ENCODE data around the gene CLIC6.

CLIC6 gene

DNA sequence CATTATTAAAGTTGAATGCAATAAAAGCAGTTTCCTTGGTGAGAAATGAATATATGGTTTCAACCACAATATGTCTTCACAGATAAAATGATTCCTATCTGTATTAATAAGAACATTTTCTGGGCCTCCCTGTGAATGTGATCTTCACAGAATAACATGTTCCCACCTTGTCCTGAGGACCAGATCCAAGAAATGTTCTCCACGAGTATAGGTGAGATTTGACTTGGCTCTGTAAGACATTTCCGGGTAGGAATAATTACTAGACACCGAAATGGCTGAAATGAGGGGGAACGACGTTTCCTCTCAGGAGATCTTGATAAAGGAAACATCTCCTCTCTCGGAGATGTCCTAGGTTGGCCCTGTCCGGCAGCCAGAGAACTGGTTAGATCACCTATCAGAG is 61.4 kb downstream of the CLIC6 start:
- TF ChIP-seq, protein P1, sequence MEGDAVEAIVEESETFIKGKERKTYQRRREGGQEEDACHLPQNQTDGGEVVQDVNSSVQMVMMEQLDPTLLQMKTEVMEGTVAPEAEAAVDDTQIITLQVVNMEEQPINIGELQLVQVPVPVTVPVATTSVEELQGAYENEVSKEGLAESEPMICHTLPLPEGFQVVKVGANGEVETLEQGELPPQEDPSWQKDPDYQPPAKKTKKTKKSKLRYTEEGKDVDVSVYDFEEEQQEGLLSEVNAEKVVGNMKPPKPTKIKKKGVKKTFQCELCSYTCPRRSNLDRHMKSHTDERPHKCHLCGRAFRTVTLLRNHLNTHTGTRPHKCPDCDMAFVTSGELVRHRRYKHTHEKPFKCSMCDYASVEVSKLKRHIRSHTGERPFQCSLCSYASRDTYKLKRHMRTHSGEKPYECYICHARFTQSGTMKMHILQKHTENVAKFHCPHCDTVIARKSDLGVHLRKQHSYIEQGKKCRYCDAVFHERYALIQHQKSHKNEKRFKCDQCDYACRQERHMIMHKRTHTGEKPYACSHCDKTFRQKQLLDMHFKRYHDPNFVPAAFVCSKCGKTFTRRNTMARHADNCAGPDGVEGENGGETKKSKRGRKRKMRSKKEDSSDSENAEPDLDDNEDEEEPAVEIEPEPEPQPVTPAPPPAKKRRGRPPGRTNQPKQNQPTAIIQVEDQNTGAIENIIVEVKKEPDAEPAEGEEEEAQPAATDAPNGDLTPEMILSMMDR (IDR thresholded peaks at IDR 0.05) = no peak
- no peak for TF ChIP-seq ZFX (IDR thresholded peaks at IDR 0.05; ENCODE audit: borderline replicate concordance)
- H3K27ac ChIP-seq = no peak overlapping the region

DNA sequence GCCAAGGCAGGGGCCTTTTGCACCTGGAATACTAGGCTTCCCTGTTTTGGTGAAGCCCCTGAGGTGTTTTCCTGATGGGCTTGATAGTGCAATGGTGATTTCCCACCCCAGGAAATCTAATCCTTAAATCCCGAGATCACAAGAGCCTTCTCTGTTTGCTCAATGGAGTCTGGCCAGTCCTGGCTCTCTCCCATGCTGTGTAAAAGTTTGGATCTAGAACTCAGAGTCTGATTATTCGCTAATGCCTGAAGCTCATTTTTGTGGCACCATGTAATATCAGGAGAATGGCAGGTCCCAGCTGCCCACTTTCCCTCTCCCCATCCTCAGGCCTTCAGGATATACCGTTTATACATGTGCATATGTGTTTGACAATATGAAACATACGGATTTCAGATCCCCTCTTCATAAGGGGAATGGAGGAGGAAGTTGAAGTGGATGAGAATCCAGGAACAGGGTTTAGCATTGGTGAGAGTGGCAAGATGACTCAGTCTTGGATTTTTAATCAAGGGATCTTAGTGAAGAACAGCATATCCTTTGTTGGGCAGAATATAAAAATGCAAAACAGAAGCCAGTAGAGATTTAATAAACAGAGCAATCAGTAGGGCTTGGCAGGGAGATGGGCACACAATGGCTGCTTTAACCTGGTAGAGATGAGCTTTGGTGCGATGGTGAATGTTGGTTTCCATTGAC is 62.1 kb downstream of the CLIC6 start:
- H3K27ac ChIP-seq = no peak overlapping the region
- TF ChIP-seq, protein P1 (IDR thresholded peaks at IDR 0.05) = no peak
- no peak for TF ChIP-seq ZFX (IDR thresholded peaks at IDR 0.05; ENCODE audit: borderline replicate concordance)

DNA sequence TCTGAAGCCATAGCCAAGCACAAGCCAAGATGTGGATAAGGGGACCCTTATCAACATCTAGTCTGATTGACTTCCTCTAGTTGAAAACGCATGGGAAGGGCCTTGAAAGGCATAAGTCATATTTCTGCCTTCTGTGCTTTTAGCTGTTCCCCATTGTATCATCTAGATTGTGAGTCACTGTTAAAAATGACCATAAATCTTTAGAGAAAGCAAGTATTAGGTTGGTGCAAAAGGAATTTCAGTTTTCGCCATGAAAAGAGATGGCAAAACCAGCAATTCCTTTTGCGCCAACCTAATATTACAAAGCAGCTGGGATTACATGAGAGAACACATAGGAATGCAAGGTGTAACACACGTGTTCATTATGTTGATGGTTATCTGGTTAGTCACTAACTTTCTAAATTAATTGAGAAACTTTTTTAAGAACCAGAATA is 63.6 kb downstream of the CLIC6 start:
- TF ChIP-seq, protein P1 (IDR thresholded peaks at IDR 0.05) = no peak
- no peak for TF ChIP-seq ZFX (IDR thresholded peaks at IDR 0.05; ENCODE audit: borderline replicate concordance)

DNA sequence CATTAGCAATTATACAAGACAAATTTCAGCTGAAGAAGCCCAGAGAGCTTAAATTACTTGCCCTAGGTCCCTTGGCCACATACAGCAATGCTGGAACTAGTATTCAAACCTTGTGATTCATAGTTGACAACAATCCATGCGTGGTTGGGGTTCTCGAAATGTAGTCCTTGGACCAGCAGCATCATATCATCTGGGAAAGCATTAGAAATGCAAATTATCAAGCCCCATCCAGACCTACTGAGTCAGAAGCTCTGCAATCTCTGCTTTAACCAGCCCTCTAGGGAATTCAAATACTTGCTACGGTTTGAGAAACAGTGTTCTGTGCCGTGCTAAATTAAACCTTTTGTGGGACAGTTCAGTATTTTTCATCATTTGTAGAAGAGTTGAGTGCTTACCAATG is 65.1 kb downstream of the CLIC6 start:
- no peak for TF ChIP-seq ZFX (IDR thresholded peaks at IDR 0.05; ENCODE audit: borderline replicate concordance)
- no peak overlapping the region for H3K27ac ChIP-seq

More for the DNA sequence above, 63.6 kb downstream of the CLIC6 start:
- no peak overlapping the region for H3K27ac ChIP-seq

DNA sequence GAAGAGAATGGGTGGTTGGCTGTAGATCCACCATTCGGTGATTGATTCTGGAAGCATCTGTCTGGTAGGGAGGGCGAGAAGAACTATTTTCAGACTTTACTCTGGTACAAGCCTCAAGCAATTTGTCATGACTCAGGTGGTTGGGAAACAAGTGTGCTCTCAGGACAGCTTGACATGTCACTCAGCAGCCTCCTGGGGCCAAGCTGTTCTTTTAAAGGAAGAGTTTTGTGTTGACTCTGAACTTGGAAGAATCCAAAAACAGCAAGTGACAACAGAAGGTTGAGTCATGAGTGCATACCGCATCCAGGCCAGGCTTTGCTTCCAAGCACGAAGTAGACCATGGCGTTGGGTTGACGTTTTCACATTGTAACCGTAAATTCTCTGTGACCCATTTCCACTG is 65.9 kb downstream of the CLIC6 start:
- H3K27ac ChIP-seq = no peak overlapping the region
- TF ChIP-seq, protein P1 (IDR thresholded peaks at IDR 0.05) = no peak
- TF ChIP-seq ZFX (IDR thresholded peaks at IDR 0.05; ENCODE audit: borderline replicate concordance) = no peak

DNA sequence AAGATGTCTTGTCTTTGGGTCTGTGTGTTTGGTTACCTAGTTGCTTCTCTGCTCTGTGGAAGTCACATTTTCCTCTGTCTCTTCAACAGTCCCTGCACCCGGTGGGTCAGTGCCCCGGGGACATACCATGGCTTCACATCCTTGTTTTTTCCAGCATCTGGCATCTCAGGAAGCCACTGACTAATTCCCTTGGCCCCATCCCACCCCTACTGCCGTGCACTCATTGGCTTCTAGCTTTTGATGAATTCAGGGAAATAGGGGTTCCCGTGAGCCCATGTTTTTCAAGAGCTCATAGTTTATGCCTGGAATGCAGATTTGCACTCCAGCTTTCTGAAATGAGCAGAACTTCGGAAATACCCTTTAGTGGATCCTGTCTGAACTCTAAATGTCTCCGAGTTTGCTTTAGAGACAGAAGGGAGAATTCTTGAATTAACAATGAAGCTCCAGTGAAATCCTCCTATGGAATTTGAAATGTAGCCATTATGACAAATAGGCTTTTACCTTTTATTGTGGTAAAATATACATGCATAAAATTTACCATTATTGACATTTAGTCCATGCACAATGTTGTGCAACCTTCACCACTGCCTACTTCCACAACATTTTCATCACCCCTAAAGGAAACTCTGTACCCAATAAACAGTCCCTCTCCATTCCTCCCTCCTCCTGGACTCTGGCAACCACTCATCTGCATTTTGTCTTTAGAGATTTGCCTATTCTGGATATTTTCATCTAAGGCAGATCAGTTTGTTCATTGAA is 67.5 kb downstream of the CLIC6 start:
- H3K27ac ChIP-seq = no peak overlapping the region
- TF ChIP-seq ZFX (IDR thresholded peaks at IDR 0.05; ENCODE audit: borderline replicate concordance) = no peak
- TF ChIP-seq, protein P1 (IDR thresholded peaks at IDR 0.05) = no peak

DNA sequence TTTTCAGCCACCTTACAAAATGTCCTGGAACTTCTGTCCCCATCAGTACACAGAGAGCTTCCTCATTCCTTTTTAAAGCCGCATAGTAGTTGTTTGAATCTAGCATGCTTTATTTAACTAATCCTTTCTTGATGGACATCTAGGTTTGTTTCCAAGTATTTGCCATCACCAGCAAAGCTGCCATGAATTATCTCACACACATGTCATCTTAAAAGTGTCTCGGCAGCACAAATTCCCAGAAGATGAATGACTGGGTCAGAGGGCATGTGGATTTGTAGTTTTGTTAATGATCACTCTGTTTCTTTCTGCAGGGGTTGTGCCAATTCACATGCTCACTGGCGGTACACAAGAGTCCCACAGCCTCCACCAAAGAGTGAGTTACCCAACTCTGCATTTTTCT is 68.3 kb downstream of the CLIC6 start:
- no peak overlapping the region for H3K27ac ChIP-seq
- no peak for TF ChIP-seq ZFX (IDR thresholded peaks at IDR 0.05; ENCODE audit: borderline replicate concordance)
- TF ChIP-seq, protein P1 (IDR thresholded peaks at IDR 0.05) = no peak
